ENCODE data around the gene EGFR.

- TF ChIP-seq CTCF (IDR thresholded peaks at IDR 0.05) = no peak
- no peak for TF ChIP-seq POLR2A (IDR thresholded peaks at IDR 0.05)
Measured at GRCh38 chr7:55164527-55164926, 145.7 kb downstream of the EGFR start.
